Peyer's patch (tissue), 4 donors: ENCODE data around the gene NACC2.

Source experiments
- POLR2A ChIP-seq, 2 donors: fragments of 450-650 bp; IDR thresholded peaks; one replicate each; pipeline ENCODE4 v1.5.1; 2017; ENCODE audit warnings: antibody characterized with exemption in 2 of 2, mild to moderate bottlenecking in 2 of 2, moderate library complexity in 2 of 2
- TF ChIP-seq, protein P1 (sequence below), 6 experiments: fragments of 450-650 bp in 4 of 6; fragments of 200-600 bp in 2 of 6; sonication (generic) in 1 of 6; IDR thresholded peaks; one replicate each; pipeline ENCODE4 v1.5.1; 2017 to 2019; ENCODE audit warnings: antibody characterized with exemption in 6 of 6, mild to moderate bottlenecking in 3 of 6, moderate library complexity in 1 of 6

DNA sequence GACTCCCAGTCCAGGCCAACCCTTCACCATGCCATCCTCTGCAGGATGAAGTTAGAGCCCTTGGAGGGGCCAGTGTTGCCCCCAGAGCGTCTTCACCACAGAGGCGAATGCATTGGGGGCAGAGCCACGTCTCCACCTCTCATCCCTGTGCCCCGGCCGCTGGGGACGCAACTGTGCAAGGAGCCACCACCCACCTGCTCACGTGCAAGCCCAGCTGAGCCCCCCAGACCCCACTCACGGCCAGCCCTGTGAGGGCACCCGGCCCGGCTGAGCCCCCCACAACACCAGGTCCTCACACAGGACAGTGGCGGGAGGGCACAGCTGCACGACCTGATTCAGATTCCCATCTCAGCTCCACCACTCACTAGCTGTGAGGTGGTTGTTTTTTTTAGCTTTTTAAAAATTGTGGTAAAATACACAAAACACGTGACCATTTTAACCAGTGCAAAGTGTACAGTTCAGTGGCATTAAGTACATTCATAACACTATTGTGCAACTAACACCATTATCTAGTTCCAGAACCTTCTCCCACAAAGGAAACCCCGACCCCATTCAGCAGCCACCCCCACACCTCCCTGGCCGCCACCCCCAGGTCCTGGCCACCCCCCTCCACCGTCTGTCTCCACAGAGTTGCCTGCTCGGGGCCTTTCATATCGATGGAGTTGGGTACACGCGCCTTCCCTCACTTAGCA is 100.4 kb downstream of the NACC2 start:
- TF ChIP-seq, protein P1, sequence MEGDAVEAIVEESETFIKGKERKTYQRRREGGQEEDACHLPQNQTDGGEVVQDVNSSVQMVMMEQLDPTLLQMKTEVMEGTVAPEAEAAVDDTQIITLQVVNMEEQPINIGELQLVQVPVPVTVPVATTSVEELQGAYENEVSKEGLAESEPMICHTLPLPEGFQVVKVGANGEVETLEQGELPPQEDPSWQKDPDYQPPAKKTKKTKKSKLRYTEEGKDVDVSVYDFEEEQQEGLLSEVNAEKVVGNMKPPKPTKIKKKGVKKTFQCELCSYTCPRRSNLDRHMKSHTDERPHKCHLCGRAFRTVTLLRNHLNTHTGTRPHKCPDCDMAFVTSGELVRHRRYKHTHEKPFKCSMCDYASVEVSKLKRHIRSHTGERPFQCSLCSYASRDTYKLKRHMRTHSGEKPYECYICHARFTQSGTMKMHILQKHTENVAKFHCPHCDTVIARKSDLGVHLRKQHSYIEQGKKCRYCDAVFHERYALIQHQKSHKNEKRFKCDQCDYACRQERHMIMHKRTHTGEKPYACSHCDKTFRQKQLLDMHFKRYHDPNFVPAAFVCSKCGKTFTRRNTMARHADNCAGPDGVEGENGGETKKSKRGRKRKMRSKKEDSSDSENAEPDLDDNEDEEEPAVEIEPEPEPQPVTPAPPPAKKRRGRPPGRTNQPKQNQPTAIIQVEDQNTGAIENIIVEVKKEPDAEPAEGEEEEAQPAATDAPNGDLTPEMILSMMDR (IDR thresholded peaks at IDR 0.05), result no peak
- TF ChIP-seq POLR2A (IDR thresholded peaks at IDR 0.05), result no peak
